GM12878 (cell line): ENCODE data around the gene TWIST1. TPM values are rescaled to one million over a fixed set of nuclear protein-coding genes. Genes with fewer than 3 reads are reported as not detected.

Experiments
- ATAC-seq: fragments of 200-7000 bp; cut with Tn5 transposase; 3 replicates; pipeline ENCODE4 v1.9.1; 2020; ENCODE audit warnings: mild to moderate bottlenecking, moderate library complexity
- BruUV-seq: library from RNA; stranded (reverse); fragments of 400-500 nt; replicated peaks from 2 replicates; lab custom pipeline; 2021; lab: Mats Ljungman, UMichigan
- CTCF ChIA-PET: fragments of 300-600 bp; sonication (Branson Sonifier 250); formaldehyde crosslinking; extraction: SDS; loops from one replicate; lab custom pipeline; 2021; ENCODE audit warnings: inconsistent platforms; lab: Yijun Ruan, JAX
- POLR2A ChIA-PET: fragments of 350-600 bp; formaldehyde crosslinking; extraction: SDS; loops from one replicate; lab custom pipeline; 2021; ENCODE audit warnings: inconsistent platforms; lab: Charles Lee
- RAD21 ChIA-PET: fragments of 300-600 bp; sonication (Branson Sonifier 250); formaldehyde crosslinking; loops from one replicate; lab custom pipeline; 2023; ENCODE audit warnings: antibody characterized with exemption; ENCODE audit not compliant: unreplicated experiment; lab: Charles Lee
- SMC1A ChIA-PET: fragments of 300-600 bp; sonication (Branson Sonifier 250); formaldehyde crosslinking; loops from one replicate; lab custom pipeline; 2023; ENCODE audit not compliant: unreplicated experiment, uncharacterized antibody; lab: Charles Lee
- DNase-seq: peaks from one replicate; pipeline ENCODE4 v3.0.0-alpha.2; 2011; ENCODE audit warnings: low read depth, low spot score
- FAIRE-seq: peaks from 3 replicates; lab custom pipeline; 2011; peaks lifted over from hg19 to GRCh38; lab: Jason Lieb, UNC
- H2AFZ ChIP-seq: 2 replicates; pipeline ENCODE4 v1.6.0; 2011; ENCODE audit warnings: low read depth, low read length, control low read depth; ENCODE audit not compliant: control insufficient read depth
- H3K27ac ChIP-seq: 2 replicates; pipeline ENCODE4 v1.5.1; 2011; ENCODE audit warnings: control low read depth; ENCODE audit not compliant: control insufficient read depth, insufficient read depth
- H3K27me3 ChIP-seq, 2 experiments: replicated peaks in 1 of 2; 2 replicates each; pipeline versions ENCODE4 v1.6.0 to v1.6.1; 2011; ENCODE audit warnings: low read length in 1 of 2; ENCODE audit not compliant: control insufficient read depth in 2 of 2, insufficient read depth in 2 of 2
- H3K36me3 ChIP-seq, 2 experiments: 2 replicates each; pipeline ENCODE4 v1.5.1; 2011; ENCODE audit warnings: low read length in 1 of 2; ENCODE audit not compliant: control insufficient read depth in 2 of 2, insufficient read depth in 2 of 2
- H3K4me1 ChIP-seq: 2 replicates; pipeline ENCODE4 v1.6.1; 2011; ENCODE audit warnings: mild to moderate bottlenecking, low read length, moderate library complexity, mixed read lengths; ENCODE audit not compliant: control insufficient read depth, insufficient read depth
- H3K4me2 ChIP-seq: 2 replicates; pipeline ENCODE4 v1.6.0; 2011; ENCODE audit warnings: control low read depth; ENCODE audit not compliant: control insufficient read depth, insufficient read depth
- H3K4me3 ChIP-seq: fragments of 200-600 bp; sonication (generic); 2 replicates; pipeline ENCODE4 v1.5.1; 2016
- H3K79me2 ChIP-seq: 2 replicates; pipeline ENCODE4 v1.6.0; 2011; ENCODE audit warnings: low read length; ENCODE audit not compliant: control insufficient read depth, insufficient read depth
- H3K9ac ChIP-seq: 2 replicates; pipeline ENCODE4 v1.8.0; 2011; ENCODE audit warnings: low read length, control low read depth, mixed read lengths; ENCODE audit not compliant: control insufficient read depth, insufficient read depth
- H3K9me3 ChIP-seq: replicated peaks from 3 replicates; pipeline ENCODE4 v1.5.1; 2011; ENCODE audit warnings: mild to moderate bottlenecking, low read length; ENCODE audit not compliant: control insufficient read depth, insufficient read depth
- H4K20me1 ChIP-seq: 2 replicates; pipeline ENCODE4 v1.6.0; 2011; ENCODE audit not compliant: control insufficient read depth, insufficient read depth
- BCL11A ChIP-seq: IDR thresholded peaks from 2 replicates; pipeline ENCODE4 v1.6.1; 2011; ENCODE audit warnings: low read depth, low read length
- BMI1 ChIP-seq: fragments of 450-650 bp; IDR thresholded peaks from 2 replicates; pipeline ENCODE4 v1.6.1; 2016; ENCODE audit warnings: mild to moderate bottlenecking, moderate library complexity, borderline replicate concordance
- CREM ChIP-seq: IDR thresholded peaks from 2 replicates; pipeline ENCODE4 v1.6.1; 2014; ENCODE audit warnings: antibody characterized with exemption, low read depth
- EZH2 ChIP-seq: IDR thresholded peaks from 2 replicates; pipeline ENCODE4 v1.6.1; 2012; ENCODE audit warnings: low read depth, mild to moderate bottlenecking, control low read depth, inconsistent platforms, low read length, borderline replicate concordance; ENCODE audit not compliant: control insufficient read depth
- IKZF1 ChIP-seq: fragments of 450-650 bp; conservative IDR thresholded peaks from 2 replicates; pipeline ENCODE4 v1.6.1; 2017; ENCODE audit warnings: antibody characterized with exemption, mild to moderate bottlenecking
- NR2F1 ChIP-seq: fragments of 450-650 bp; conservative IDR thresholded peaks from 2 replicates; pipeline ENCODE4 v1.6.1; 2017; ENCODE audit warnings: mild to moderate bottlenecking
- PAX8 ChIP-seq: fragments of 450-650 bp; IDR thresholded peaks from 2 replicates; pipeline ENCODE4 v1.6.1; 2017; ENCODE audit warnings: mild to moderate bottlenecking, moderate library complexity
- RBBP5 ChIP-seq: fragments of 200-600 bp; sonication (generic); conservative IDR thresholded peaks from 2 replicates; pipeline ENCODE4 v1.6.1; 2016
- SKIL ChIP-seq: fragments of 450-650 bp; IDR thresholded peaks from 2 replicates; pipeline ENCODE4 v1.6.1; 2017; ENCODE audit warnings: mild to moderate bottlenecking, low read depth, inconsistent platforms; ENCODE audit not compliant: poor library complexity, severe bottlenecking
- STAT1 ChIP-seq: fragments of 450-650 bp; conservative IDR thresholded peaks from 2 replicates; pipeline ENCODE4 v1.6.1; 2014; ENCODE audit warnings: antibody characterized with exemption, mild to moderate bottlenecking
- SUPT20H ChIP-seq: IDR thresholded peaks from 2 replicates; pipeline ENCODE4 v1.6.1; 2011; ENCODE audit warnings: low read depth, mild to moderate bottlenecking, low read length, moderate library complexity, borderline replicate concordance; ENCODE audit not compliant: control insufficient read depth
- ZZZ3 ChIP-seq: IDR thresholded peaks from 2 replicates; pipeline ENCODE4 v1.6.1; 2011; ENCODE audit warnings: low read depth; ENCODE audit not compliant: control insufficient read depth, insufficient read length
- WGBS: methylation state at CpG from one replicate; pipeline ENCODE4 v1.1.6; 2016; ENCODE audit warnings: low lambda C conversion rate; ENCODE audit not compliant: insufficient replicate concordance, insufficient coverage; ENCODE audit errors: missing lambda C conversion rate; 5-methylcytosine and 5-hydroxymethylcytosine counted together
- in situ Hi-C: fragments of 300-500 bp; cut with MboI; formaldehyde crosslinking; loops from 9 replicates; pipeline ENCODE4 v1.14.3; 2018; ENCODE audit warnings: mixed read lengths
- intact Hi-C: fragments of 100-400 bp; cut with micrococcal nuclease; formaldehyde crosslinking; loops from one replicate; pipeline ENCODE4 v1.14.2; 2022; ENCODE audit not compliant: unreplicated experiment
- polyA plus RNA-seq, 11 experiments: library from polyadenylated mRNA; depleted of rRNA in 4 of 11; unstranded in 6 of 11; stranded (reverse) in 5 of 11; fragments of >200 nt; fragmentation: Nextera tagmentation in 4 of 11; fragmentation: Illumina TruSeq in 1 of 11; extraction: Ambion mirVana in 4 of 11; extraction: Trizol in 1 of 11; gene quantifications; 1 replicate in 1 of 11; 2 replicates in 10 of 11; pipeline versions ENCODE4 v1.2.1 to v1.2.3, GENCODE V29; 2011 to 2016; ENCODE audit warnings: inconsistent platforms in 2 of 11, missing spikeins in 2 of 11, low read depth in 1 of 11
- total RNA-seq, 4 experiments: library from RNA; depleted of rRNA in 3 of 4; stranded (reverse); fragments of >200 nt in 3 of 4; fragmentation: Illumina TruSeq in 1 of 4; extraction: Trizol in 1 of 4; gene quantifications; 2 replicates each; pipeline versions ENCODE4 v1.2.1 to v1.2.3, GENCODE V29; 2013 to 2021

Gene TWIST1
- total and polyA plus RNA-seq, 10 of the 15 experiments (the other 5 are each of a cell fraction or from before 2014, with no cell fraction given), result not detected

- Histone ChIP-seq H4K20me1 (no peaks in the 10 kb centered on the region), H3K79me2 (no peaks in the 10 kb centered on the region), H3K4me3 (no peak overlapping the region), H2AFZ (no peak overlapping the region), H3K27ac (no peak overlapping the region), H3K9ac (no peak overlapping the region), H3K36me3 (no peaks in the 10 kb centered on the region), H3K4me1 (no peaks in the 10 kb centered on the region), H3K4me2 (no peak overlapping the region), H3K9me3 (no peaks in the 10 kb centered on the region), H3K27me3 (no peaks in the 10 kb centered on the region)
- 0% methylated on average over 3 of the region's 3 CpGs for WGBS
- ChIA-PET RAD21 (no interaction called here), CTCF (no interaction called here), POLR2A (no interaction called here), SMC1A (interaction anchor here (0.6 kb wide), 1 partner anchor 611 kb away, joined by 3 read pairs; no protein-coding TSS in a partner anchor)
- BruUV-seq, result no TSS peak
- ATAC-seq (no peak), FAIRE-seq (no peak), DNase-seq (no peak)
- in situ Hi-C loops, result no loop called here
- intact Hi-C loops, result no loop called here
- TF ChIP-seq PAX8, result no peak
- no peak for TF ChIP-seq NR2F1
- no peak for TF ChIP-seq CREM
- TF ChIP-seq BCL11A, result no peak
- no peak for TF ChIP-seq EZH2
- no peak for TF ChIP-seq RBBP5
- TF ChIP-seq IKZF1, result no peak
- no peak for TF ChIP-seq STAT1
- no peak for TF ChIP-seq SKIL
- TF ChIP-seq ZZZ3, result no peak
- TF ChIP-seq SUPT20H, result no peak
- TF ChIP-seq BMI1, result no peak
These were observed 22.7 kb downstream of the TWIST1 start for GRCh38 chr7:19094598-19095352.
